Germinal center (tissue), 1 donor: ENCODE data around the gene ADGRD1.
"Not testable (repeated sequence)": the region's sequence is repeated elsewhere in the genome, so short reads cannot be mapped to it uniquely, and the experiment has no call there.

Experiments used
- DNase-seq: peaks from one replicate; pipeline ENCODE4 v3.0.0; 2012; ENCODE audit warnings: mixed read lengths, low spot score

ADGRD1 gene

DNA sequence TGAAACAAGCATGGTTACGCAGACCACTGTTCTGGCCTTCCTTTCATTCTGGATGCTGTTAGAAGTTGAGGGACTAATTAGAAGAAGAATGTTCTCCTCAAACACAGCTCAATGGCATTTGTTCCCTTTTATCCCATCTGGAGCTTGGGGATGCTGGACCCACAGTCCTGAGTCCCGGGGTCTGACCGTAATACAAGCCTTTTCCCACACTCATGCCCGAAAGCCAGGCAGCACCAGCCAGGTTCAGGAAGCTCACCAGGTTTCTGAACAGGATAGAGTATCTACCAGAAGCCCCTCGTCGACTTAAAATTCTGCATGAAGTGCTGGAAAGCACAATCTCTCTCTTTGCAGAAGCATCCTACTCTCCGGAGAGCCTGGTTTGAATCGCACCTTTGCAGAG, 165.6 kb downstream of the ADGRD1 start:
- not testable (repeated sequence) for DNase-seq

DNA sequence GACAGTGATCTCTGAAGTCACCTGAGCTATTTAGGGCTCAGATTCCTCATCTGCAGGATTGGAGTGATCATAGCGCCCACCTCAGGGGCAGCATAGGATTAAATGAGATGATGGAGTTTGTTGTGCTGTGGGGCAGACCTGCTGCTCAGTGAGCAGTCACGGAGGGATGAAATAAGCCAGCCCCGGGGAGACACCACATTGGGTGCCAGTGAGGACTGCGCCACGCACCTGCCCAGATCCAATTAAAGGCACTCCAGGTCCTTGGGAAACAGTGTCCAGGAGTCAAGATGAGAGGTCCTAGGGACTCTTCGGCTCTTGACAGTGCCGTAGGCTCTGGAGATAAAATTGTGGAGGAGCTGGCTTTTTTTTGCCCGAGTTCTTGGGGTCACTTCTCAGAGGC, 166.2 kb downstream of the ADGRD1 start:
- no peak for DNase-seq

DNA sequence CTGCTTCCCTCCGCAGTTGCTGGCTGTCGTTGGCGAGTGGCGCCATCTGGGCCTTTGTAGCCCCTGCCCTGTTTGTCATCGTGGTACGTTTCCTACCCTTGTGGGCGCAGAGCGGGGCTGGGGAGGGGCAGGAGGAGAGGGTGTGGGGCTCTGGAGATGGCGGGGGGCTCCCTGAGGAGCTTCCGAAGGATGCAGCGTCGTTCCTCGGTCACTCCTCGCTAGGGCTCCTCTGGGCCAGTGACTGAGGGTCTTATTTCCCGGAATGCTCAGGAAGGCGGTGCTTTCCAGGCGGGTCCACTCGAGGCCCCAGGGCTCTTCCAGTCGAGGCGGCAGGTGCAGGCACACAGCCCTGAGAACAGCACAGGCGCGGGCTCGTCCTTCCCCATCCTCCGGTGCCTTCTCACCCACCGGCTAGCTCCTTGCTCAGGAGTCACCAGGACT, 167.1 kb downstream of the ADGRD1 start:
- no peak for DNase-seq

DNA sequence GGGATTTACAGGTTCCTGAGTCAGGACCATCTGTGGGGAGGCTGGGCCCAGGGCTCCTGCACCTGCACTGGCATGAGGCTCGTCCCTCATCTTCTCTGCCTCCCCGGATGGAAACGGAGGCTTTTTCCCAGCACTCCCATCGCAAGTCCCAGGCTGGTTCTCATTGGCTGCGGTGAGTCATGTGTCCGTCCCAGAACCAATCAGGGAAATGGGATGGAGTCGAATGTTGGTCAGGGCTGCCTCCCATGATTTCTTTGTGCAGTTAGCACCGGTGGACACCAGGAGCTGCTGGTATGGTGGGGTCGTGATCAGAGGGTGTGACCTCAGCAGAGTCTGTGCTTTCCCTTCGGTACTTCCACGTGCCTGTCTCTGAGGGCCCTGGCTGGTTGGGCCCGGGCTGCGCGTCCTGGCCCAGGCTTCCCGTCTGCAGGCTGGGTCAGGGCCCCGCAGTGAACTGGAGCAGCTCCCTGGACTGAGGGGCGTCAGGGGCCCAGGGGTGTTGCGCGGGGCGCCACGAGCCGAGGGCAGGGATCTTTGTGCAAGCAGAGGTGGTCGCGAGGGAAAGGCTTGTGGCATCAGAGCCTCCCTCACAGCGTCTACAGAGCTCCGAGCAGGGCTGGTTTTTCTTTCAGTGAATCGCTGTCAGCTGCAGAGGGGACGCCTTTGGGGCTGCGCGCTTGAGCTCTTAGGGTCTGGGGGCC, 168.1 kb downstream of the ADGRD1 start:
- DNase-seq, result no peak

DNA sequence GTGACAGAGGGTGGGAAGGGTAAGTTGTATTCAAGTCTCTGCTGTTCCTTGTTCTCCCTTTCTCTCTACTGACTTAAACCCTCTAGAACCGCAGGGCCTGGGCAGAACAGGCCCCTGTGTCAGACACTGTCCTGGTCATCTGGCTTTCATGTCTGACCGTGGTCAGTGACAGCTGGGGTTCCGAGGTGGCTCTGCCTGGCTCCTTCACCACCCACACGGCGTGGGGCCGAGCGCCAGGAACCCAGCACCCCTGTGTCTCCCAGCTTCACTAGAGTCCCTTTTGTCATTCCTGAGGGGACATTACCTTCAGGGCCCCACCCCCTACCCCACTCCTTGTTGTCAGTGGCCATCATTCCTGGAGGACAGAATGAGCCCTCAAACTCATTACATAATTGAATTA, 168.9 kb downstream of the ADGRD1 start:
- DNase-seq, result no peak

DNA sequence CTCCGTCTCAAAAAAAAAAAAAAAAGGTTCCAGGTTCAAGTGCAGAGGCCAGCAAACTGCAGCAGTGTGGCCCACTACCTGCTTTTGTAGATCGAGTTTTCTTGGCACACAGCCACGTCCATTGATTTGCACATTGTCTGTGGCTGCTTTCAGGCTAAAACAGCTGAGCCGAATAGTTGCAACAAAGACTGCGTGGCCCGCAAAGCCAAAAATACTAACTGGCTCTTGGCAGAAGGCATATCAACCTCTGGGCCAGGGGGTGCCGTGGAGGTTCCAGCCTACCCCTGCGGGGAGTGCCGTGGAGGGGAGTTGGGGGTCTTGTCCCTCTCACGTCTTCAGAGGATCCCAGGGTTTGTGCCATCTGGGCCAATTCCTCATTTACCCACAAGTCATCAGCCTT, 170.1 kb downstream of the ADGRD1 start:
- no peak for DNase-seq

DNA sequence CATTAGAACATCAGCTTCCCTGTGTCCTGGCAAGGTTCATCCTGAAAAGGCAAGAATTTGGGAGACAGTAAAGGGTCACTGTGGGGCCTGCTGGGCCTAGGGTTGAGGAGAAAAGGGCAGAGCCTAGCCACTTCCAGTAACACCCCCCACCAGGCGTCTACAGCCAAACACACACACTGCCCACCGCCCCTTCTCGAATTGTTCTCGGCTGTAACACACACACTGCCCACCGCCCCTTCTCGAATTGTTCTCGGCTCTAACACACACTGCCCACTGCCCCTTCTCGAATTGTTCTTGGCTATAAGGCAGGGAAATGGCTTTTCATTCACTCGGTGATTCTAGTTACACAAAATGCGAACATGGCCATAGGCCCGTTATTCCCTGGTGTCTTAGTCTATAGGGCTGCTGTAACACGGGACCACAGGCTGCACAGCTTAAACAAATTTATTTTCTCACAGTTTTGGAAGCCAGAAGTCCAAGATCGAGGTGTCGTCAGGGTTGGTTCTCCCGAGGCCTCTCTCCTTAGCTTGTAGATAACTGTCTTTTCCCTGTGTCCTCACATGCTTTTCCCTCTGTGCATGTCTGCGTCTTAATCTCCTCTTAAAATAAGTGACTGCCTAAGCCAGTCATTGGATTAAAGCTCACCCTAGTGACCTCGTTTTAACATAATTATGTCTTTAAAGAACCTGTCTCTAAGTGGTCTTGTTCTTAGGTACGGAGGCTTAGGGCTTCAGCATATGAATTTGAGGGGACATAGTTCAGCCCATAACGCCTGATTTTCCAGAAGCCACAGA, 171.0 kb downstream of the ADGRD1 start:
- DNase-seq, result no peak

DNA sequence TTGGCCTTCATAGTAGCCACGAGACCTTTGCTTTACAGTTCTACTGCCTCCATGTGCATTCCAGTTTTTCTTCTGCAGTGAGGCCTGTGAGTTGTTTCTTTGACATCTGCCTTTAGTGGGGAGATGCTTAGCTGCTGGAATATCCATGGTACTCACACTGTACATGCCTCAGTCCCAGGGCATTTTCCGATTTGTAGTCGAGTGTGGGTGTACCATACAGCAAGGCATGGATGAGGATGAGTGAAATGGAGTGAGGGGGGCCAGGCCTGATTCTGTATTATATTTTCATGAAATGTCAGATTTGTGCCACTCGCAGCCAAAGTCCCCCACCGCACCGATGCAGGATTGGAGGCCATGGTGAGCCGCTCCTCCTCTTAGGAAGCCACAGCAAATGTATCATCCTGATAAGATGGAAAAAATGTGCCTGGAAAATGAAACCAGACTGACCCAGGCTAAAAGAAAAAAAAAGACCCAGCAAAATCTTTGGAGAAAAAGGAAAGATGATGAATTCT, 173.0 kb downstream of the ADGRD1 start:
- DNase-seq, result no peak

DNA sequence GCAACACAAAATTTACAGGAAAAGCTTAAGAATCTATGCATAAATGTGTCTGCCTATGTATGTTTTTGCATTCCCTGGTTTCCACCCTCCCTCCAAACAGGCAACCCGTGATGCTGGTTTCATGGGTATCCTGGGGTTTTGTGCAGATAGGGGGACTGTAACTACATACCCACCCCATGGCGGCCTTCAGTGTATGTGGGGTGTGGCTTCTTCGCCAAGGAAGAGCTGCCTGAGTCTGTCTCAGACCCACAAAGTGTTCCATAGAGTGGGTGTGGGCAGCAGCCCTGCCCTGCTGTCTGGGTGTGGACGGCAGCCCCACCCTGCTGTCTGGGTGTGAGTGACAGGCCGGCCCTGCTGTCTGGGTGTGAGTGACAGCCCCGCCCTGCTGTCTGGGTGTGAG, 174.8 kb downstream of the ADGRD1 start:
- DNase-seq, result no peak

DNA sequence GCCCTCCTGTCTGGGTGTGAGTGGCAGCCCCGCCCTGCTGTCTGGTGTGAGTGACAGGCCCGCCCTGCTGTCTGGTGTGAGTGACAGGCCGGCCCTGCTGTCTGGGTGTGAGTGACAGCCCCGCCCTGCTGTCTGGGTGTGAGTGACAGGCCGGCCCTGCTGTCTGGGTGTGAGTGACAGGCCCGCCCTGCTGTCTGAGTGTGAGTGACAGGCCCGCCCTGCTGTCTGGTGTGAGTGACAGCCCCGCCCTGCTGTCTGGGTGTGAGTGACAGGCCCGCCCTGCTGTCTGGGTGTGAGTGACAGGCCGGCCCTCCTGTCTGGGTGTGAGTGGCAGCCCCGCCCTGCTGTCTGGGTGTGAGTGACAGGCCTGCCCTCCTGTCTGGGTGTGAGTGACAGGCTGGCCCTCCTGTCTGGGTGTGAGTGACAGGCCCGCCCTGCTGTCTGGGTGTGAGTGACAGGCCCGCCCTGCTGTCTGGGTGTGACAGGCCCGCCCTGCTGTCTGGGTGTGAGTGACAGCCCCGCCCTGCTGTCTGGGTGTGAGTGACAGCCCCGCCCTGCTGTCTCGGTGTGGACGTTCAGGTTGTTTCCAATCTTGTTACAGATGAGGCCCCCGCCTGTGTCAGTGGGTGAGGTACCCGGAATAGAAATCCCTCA, 175.4 kb downstream of the ADGRD1 start:
- DNase-seq, result not testable (repeated sequence)

DNA sequence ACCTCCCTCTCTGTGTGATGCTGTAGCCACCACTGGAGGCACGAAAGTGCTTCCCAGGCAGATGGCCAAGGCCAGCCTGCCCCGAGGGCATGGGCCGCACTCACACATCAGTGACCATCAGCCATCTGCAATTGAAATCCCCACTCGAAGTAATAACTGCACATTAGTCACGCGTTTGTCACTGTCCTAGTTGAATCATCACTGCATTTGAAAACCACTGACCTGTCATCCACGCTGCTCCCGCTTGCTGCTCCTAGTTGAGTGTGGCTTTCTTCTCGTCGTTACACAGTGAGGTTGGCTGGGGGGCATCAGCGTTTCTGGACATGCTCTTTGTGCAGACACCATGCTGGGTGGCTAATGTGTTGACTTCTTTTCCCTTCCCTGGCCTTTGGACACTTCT, 176.1 kb downstream of the ADGRD1 start:
- DNase-seq, result no peak

DNA sequence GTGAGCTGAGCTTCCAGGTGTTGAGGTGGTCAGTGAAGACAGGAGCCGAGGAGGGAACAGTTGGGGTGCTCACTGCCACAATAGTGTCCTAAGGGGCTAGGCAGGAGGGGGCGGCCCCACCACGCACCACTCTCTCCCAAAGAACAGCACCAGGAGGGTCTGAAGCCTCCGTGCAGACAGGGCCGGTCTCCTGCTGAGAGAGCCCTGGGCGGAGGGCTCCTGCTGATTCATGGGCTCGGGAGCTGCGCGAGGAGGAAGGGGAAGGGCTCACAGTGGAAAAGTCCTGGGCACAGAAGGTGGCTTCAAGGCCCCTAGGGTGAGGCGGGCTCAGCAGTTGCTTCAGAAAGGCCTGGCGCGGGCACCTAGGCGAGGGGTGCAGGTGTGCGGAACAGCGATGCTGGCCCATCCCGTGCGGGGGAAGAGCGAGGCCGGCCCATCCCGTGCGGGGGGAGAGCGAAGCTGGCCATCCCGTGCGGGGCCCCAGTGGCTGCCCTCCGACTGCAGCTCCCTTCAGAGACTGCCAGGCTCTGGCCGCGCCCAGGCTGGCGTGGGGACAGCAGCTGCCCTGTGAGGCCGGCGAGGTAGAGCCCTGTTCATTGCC, 176.7 kb downstream of the ADGRD1 start:
- DNase-seq, result no peak

DNA sequence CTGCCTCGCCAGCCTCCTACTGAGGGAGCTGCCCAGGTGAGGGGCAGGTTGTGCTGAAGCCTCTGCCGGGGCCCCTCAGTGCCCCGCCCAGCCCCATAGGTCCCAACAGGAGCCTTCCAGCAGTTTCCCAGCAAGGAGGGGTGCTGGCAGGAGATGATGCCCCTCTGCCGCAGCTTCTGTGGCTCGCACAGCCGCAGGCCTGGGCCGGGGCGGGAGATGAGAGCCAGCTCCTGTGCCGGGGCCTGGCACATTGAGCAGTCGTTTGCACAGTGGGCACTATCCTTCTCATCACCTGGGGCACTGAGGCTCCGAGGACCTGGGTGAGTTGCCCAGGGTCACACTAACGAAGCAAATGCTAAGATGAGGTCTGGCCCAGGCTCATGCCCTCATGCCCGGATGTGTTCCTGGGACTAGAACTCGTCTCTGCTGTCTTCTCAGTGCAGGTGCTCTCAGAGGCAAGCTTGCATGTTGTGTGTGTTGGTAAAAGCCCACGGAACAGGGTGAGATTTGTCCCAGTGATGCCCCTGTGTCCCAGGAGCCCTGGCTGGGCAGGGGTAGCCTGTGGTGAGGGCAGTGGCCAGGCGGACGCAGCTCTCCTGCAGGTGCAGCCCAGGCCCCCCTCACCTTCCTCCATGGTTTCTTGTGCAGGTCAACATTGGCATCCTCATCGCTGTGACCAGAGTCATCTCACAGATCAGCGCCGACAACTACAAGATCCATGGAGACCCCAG, 177.5 kb downstream of the ADGRD1 start:
- DNase-seq, result no peak

DNA sequence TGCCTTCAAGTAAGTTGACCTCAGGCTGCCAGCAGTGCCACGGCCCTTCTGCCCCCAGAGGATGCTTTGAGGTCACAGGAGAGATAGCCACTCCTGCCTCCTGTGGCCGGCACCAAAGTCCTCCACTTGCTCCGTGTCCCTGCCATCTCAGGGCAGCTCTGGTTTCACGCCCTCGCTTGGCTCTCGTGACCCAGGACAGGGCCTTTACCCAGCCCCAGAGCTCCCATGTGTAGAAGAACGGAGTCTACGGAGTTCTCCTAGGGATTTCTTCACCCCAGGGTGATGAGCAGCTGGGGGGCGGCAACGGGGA, 178.1 kb downstream of the ADGRD1 start:
- DNase-seq, result no peak

DNA sequence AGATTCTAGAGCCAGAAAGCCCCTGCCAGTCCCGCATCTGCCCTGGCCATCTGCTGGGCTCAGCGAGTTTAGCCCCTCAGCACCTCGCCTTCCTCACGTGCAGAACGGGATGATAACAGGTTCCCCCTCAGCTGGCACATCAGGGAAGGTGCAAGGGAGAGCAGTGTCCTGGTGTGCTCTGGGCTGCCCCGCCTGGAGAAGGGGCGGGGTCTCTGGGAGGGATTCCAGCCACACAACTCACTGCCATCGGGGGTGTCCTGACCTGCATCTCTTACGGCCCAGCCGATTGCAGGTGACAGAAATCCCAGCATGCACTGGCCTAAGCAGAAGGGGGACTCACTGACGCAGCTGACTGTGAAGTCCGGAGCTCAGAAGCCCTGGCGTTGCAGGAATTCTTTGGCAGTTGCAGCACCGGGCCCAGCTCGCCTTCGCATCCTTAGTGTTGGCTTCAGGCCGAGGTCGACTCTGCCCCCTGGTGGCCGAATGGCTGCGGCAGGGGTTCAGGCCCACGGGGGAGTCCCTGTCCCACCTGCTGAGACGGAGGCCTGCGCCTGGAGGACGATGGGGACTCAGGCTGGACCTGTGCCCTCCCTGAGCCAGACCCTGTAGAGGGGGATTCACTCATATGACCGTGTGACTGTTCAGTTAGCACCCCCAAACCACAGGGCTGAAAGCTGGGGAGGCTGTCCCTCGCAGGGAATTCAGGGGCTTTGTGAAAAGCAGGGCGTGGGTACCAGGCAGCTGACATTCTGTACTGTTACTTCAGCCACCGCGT, 178.6 kb downstream of the ADGRD1 start:
- peak; percentile 78 for DNase-seq

DNA sequence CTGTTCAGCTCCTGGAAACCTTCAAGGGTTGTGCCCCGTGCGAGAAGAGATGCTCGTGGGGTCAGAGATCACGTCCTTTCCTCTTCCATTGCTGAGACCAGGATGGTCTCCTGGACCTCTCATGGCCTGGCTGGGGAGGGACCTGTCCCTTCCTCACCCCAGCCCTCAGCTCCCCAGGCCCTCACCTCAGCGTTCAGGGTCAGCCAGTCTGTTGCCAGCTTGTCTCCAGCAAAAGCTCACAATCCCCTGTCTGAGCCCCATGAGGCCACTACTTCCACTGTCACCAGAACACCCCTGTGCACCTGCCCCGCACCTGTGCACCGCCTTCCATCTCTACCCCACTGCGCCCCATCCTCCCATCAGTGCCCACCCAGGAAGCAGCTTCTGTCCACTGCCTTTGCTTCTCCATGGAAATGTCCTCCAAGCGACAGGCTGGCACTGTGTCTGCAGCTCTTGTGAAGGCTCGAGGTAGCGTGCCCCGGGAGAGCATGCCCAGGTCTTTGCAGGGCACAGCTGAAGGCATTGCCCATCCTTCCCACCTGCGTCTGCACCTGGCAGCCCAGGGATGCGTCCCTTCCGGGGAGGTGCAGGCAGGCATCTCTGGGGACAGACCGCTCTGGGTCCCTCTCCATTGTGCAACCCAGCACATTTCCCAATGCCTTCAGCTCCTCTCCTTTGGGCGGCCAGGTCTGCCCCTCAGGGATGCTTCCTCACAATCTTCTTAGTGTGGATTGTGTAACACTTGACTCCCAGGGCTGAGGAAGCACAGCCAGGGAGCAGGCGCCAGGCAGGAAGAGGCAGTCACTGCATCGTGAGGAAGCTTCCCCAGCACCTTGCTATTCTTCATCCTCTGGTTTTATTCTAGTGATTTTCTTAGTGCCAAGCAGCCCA, 179.6 kb downstream of the ADGRD1 start:
- DNase-seq, result no peak

DNA sequence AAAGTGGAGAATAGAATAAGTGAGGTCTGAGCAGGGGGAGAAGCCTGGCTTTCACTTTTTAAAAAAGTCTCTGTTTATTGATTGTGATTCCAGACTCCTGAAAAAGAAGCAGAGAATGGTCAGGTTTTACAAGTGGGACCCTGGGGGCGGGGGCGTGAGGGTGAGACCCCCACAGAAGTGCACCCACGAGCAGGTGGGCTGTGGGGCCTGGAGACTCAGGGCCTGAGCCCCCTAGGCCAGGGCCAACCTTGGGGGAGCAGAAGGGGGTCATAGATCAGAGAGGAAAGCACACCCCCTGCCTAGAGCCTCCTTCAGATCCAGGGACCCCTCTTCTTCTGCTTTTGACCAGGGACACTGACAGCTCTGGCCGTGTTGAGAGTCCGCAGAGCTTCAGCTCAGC, 180.3 kb downstream of the ADGRD1 start:
- no peak for DNase-seq

DNA sequence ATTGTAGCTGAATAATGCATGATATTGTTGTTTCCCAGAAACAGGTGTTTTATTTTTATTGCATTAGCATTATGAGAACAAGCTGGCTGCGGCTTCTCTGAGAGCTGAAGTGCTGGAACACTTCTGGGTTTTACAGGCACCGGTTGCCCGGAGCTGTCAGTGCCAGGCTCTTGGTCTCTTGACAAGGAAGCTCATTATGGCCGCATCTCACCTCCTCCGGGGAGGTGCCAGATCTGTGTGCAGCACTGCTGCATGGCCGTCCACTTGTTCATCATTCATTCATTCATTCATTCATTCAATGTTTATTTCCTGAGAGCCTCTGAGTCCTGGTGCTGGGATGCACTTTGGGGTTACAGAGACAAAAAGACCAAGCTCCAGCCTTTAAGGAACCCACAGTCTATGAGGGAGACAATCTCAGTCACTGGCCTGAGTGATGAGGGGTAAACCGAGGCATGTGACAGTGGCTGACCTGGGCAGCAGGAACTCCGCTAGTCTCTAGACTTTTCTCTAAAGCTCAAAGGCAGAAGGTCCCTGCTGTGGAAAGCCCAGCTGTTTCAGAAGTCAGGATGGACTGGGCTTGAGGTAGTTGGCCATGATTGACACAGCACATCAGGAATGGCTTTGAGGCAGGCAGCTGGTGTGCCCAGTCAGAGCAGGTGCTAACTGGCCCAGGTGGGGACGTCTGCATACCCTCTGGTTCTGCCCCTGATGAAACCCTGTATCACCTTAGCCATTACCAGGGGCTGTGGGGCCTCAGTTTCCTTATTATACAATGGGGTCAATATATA, 181.0 kb downstream of the ADGRD1 start:
- DNase-seq, result no peak

DNA sequence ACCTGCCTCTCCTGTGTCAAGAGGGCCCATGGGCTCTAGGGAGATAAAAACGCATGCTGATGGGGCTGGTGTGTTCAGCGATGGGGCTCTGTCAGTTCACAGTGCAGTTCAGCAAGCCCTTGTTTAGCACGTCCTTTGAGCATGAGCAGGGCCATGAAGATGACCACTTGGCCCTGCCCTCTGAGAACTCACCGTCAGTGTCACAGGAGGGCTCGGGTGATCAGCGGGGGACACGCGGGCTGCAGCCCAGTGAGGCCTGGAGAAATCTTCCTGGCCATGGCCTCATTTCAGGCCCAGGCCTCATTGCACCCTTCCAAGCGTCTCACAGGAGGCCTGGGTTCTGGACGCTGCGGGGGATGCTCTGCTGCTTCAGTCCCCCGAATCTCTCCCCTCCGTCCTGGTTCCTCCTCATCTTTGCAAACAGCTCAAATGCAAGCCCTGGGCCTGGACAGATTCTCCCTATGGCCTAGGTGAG, 181.6 kb downstream of the ADGRD1 start:
- no peak for DNase-seq
